Mesenchymal stem cell (in vitro differentiated cells and primary cell): ENCODE data around the gene ITGB2.

ENCODE experiments used
- DNase-seq: peaks from one replicate; pipeline ENCODE4 v3.0.0-alpha.2; 2013
- H2AFZ ChIP-seq: one replicate; pipeline ENCODE4 v1.6.1; 2013; ENCODE audit warnings: low read depth, mild to moderate bottlenecking, control low read depth, inconsistent platforms, low read length, moderate library complexity
- H2AK5ac ChIP-seq: 2 replicates; pipeline ENCODE4 v1.6.1; 2013; ENCODE audit warnings: low read length, moderate library complexity, mild to moderate bottlenecking, inconsistent platforms; ENCODE audit not compliant: severe bottlenecking
- H2BK120ac ChIP-seq: one replicate; pipeline ENCODE4 v1.6.1; 2013; ENCODE audit warnings: low read depth, mild to moderate bottlenecking, inconsistent platforms, low read length, moderate library complexity
- H2BK12ac ChIP-seq, 2 experiments: one replicate each; pipeline ENCODE4 v1.6.1; 2013; ENCODE audit warnings: inconsistent platforms in 2 of 2, low read length in 2 of 2, mild to moderate bottlenecking in 2 of 2, moderate library complexity in 2 of 2, control low read depth in 1 of 2
- H2BK15ac ChIP-seq: one replicate; pipeline ENCODE4 v1.6.1; 2013; ENCODE audit warnings: mild to moderate bottlenecking, low read depth, inconsistent platforms; ENCODE audit not compliant: poor library complexity, severe bottlenecking
- H2BK5ac ChIP-seq: 2 replicates; pipeline ENCODE4 v1.6.1; 2013; ENCODE audit warnings: low read depth, mild to moderate bottlenecking, low read length, control low read depth, inconsistent platforms; ENCODE audit not compliant: poor library complexity, severe bottlenecking
- H3K14ac ChIP-seq, 2 experiments: one replicate each; pipeline ENCODE4 v1.6.1; 2013; ENCODE audit warnings: inconsistent platforms in 2 of 2, low read length in 2 of 2, control low read depth in 1 of 2, mild to moderate bottlenecking in 1 of 2, moderate library complexity in 1 of 2
- H3K18ac ChIP-seq, 2 experiments: one replicate each; pipeline ENCODE4 v1.6.1; 2013; ENCODE audit warnings: inconsistent platforms in 2 of 2, low read length in 2 of 2, control low read depth in 1 of 2, low read depth in 1 of 2, mild to moderate bottlenecking in 1 of 2
- H3K23ac ChIP-seq, 2 experiments: one replicate each; pipeline ENCODE4 v1.6.1; 2013; ENCODE audit warnings: inconsistent platforms in 2 of 2, low read length in 2 of 2, mild to moderate bottlenecking in 2 of 2, moderate library complexity in 2 of 2, control low read depth in 1 of 2
- H3K27ac ChIP-seq: 2 replicates; pipeline ENCODE4 v1.5.1; 2013; ENCODE audit warnings: mild to moderate bottlenecking, moderate library complexity, low read length, control low read depth, inconsistent platforms; ENCODE audit not compliant: poor library complexity, severe bottlenecking
- H3K27me3 ChIP-seq, 2 experiments: 2 replicates each; pipeline versions ENCODE4 v1.6.1 to v1.7.0; 2013; ENCODE audit warnings: low read length in 2 of 2, mild to moderate bottlenecking in 2 of 2, moderate library complexity in 2 of 2, control low read depth in 1 of 2, inconsistent platforms in 1 of 2; ENCODE audit not compliant: control insufficient read depth in 1 of 2, insufficient read depth in 1 of 2
- H3K36me3 ChIP-seq, 2 experiments: 2 replicates each; pipeline versions ENCODE4 v1.6.1 to v1.7.0; 2013; ENCODE audit warnings: low read length in 2 of 2, control low read depth in 1 of 2, inconsistent platforms in 1 of 2, low read depth in 1 of 2, mild to moderate bottlenecking in 1 of 2; ENCODE audit not compliant: insufficient read depth in 2 of 2, control insufficient read depth in 1 of 2
- H3K4ac ChIP-seq, 2 experiments: one replicate each; pipeline ENCODE4 v1.6.1; 2013; ENCODE audit warnings: inconsistent platforms in 2 of 2, low read length in 2 of 2, mild to moderate bottlenecking in 2 of 2, moderate library complexity in 2 of 2, control low read depth in 1 of 2, low read depth in 1 of 2
- H3K4me1 ChIP-seq: 2 replicates; pipeline ENCODE4 v1.6.1; 2013; ENCODE audit warnings: low read depth, low read length, control low read depth; ENCODE audit not compliant: control insufficient read depth, insufficient read depth
- H3K4me2 ChIP-seq: 2 replicates; pipeline ENCODE4 v1.6.1; 2013; ENCODE audit warnings: low read length, mild to moderate bottlenecking, inconsistent platforms; ENCODE audit not compliant: poor library complexity, severe bottlenecking
- H3K4me3 ChIP-seq, 2 experiments: 2 replicates each; pipeline versions ENCODE4 v1.5.1 to v1.7.0; 2013; ENCODE audit warnings: low read length in 2 of 2, mild to moderate bottlenecking in 2 of 2, control low read depth in 1 of 2, low read depth in 1 of 2; ENCODE audit not compliant: insufficient read depth in 1 of 2
- H3K79me1 ChIP-seq: replicated peaks from 2 replicates; pipeline ENCODE4 v1.6.1; 2013; ENCODE audit warnings: mild to moderate bottlenecking, control low read depth, low read length, inconsistent platforms; ENCODE audit not compliant: poor library complexity, severe bottlenecking
- H3K9ac ChIP-seq: 2 replicates; pipeline ENCODE4 v1.7.0; 2013; ENCODE audit warnings: mild to moderate bottlenecking, low read length, moderate library complexity
- H3K9me3 ChIP-seq: 2 replicates; pipeline ENCODE4 v1.7.0; 2013; ENCODE audit warnings: mild to moderate bottlenecking, low read length; ENCODE audit not compliant: control insufficient read depth
- H4K8ac ChIP-seq: one replicate; pipeline ENCODE4 v1.6.1; 2013; ENCODE audit warnings: inconsistent platforms, mild to moderate bottlenecking, low read length, moderate library complexity
- H4K91ac ChIP-seq: one replicate; pipeline ENCODE4 v1.6.1; 2013; ENCODE audit warnings: mild to moderate bottlenecking, low read length, inconsistent platforms
- WGBS: methylation state at CpG from one replicate; pipeline ENCODE4 v1.1.7; 2013; ENCODE audit warnings: mixed read lengths; 5-methylcytosine and 5-hydroxymethylcytosine counted together

ITGB2 gene

GRCh38 chr21:44878053-44878982 is 42.4 kb downstream of the ITGB2 start:
- Histone ChIP-seq H2BK12ac (no peak overlapping the region), H4K8ac (no peak overlapping the region), H3K9me3 (no peaks in the 10 kb centered on the region), H3K79me1 (no peaks in the 10 kb centered on the region), H3K4me3 (no peak overlapping the region), H2AK5ac (no peak overlapping the region), H3K4me1 (peaks cover 17% of the 10 kb centered on the region), H3K36me3 (no peaks in the 10 kb centered on the region), H3K23ac (no peak overlapping the region), H3K27me3 (peaks cover 0 to 1% of the 10 kb centered on the region in 2 experiments), H2BK120ac (no peak overlapping the region), H3K18ac (no peak overlapping the region), H2AFZ (no peak overlapping the region), H2BK5ac (no peak overlapping the region), H3K9ac (no peak overlapping the region), H2BK15ac (no peak overlapping the region), H3K27ac (no peak overlapping the region), H3K4ac (no peak overlapping the region), H4K91ac (no peak overlapping the region), H3K4me2 (no peak overlapping the region), H3K14ac (no peak overlapping the region)
- DNase-seq: peak; percentile 37
- 81% methylated on average over 11 of the region's 13 CpGs for WGBS

DNA sequence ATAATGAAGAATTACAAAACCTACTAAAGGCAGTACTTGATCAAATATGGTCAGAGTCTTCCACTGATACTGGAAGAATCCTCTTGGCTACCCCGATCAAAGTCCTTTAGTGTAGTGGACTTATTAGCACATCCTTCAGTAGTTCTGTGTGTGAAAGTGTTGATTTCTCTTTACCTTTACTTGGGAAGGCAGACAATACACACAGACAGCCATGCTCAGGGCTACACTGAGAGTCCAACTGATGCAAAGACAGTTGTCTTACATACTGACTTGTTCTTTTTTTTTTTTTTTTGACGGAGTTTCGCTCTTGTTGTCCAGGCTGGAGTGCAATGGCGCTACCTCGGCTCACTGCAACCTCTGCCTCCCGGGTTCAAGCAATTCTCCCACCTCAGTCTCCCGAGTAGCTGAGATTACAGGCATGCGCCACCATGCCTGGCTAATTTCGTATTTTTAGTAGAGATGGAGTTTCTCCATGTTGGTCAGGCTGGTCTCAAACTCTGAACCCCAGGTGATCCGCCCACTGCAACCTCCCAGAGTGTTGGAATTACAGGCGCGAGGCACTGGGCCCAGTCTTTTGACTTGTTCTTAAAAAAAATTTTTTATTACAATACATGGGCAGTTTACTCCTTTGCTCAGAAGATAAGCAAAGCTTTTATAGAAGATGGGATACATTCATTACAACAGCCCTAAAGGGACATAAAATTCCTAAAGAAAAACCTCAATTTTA is 43.7 kb downstream of the ITGB2 start:
- no peak overlapping the region for H3K4ac ChIP-seq
- H3K9me3 ChIP-seq: no peaks in the 10 kb centered on the region
- no peak overlapping the region for H3K27ac ChIP-seq
- no peak for DNase-seq
- no peak overlapping the region for H2AK5ac ChIP-seq
- H3K9ac ChIP-seq: no peak overlapping the region
- no peak overlapping the region for H3K14ac ChIP-seq
- H2BK12ac ChIP-seq: no peak overlapping the region
- H2BK120ac ChIP-seq: no peak overlapping the region
- no peak overlapping the region for H2AFZ ChIP-seq
- no peak overlapping the region for H4K8ac ChIP-seq
- no peaks in the 10 kb centered on the region for H3K27me3 ChIP-seq
- no peak overlapping the region for H2BK5ac ChIP-seq
- no peak overlapping the region for H3K4me2 ChIP-seq
- no peaks in the 10 kb centered on the region for H3K79me1 ChIP-seq
- peaks cover 18% of the 10 kb centered on the region for H3K4me1 ChIP-seq
- H2BK15ac ChIP-seq: no peak overlapping the region
- H3K23ac ChIP-seq: no peak overlapping the region
- 97% methylated on average over 9 of the region's 12 CpGs for WGBS
- H3K4me3 ChIP-seq: no peak overlapping the region
- H3K18ac ChIP-seq: no peak overlapping the region
- H3K36me3 ChIP-seq: no peaks in the 10 kb centered on the region
- H4K91ac ChIP-seq: no peak overlapping the region

DNA sequence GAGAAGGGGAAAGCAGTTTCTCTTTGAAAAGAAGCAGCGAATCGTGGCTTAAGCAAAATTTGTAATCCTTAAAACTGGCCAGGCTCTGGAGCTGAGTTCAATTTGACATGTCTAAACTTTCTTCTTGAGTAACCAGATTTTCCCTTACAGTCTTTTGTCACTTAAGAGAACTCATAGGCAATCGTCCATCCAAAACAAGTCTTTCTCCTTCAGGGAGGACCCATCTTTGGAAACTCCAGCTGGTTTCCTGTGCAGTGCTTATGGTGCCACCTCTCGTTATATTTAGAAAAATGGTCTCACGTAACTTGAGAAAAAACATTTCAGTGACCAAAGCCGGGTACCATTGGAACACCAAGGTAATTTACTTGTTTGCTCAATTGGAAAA is 45.4 kb downstream of the ITGB2 start:
- Histone ChIP-seq H2BK5ac (no peak overlapping the region), H3K9ac (peak overlapping the region; percentile 87), H3K23ac (no peak overlapping the region), H2BK120ac (no peak overlapping the region), H2BK15ac (no peak overlapping the region), H3K27ac (no peak overlapping the region), H3K4ac (no peak overlapping the region), H3K14ac (no peak overlapping the region), H3K4me3 (peak overlapping the region in 1 of 2 experiments; percentile 85), H3K4me2 (peak overlapping the region; percentile 95), H3K9me3 (no peaks in the 10 kb centered on the region), H2AK5ac (no peak overlapping the region), H4K91ac (no peak overlapping the region), H3K4me1 (peaks cover 20% of the 10 kb centered on the region), H3K18ac (no peak overlapping the region), H4K8ac (no peak overlapping the region), H2AFZ (no peak overlapping the region), H3K36me3 (no peaks in the 10 kb centered on the region), H2BK12ac (no peak overlapping the region), H3K27me3 (no peaks in the 10 kb centered on the region), H3K79me1 (no peaks in the 10 kb centered on the region)
- no peak for DNase-seq
- WGBS: 82% methylated on average over 6 of the region's 6 CpGs
